Right lobe of liver (tissue), 4 donors: ENCODE results near the gene TSPO.

Experiments
- CTCF ChIP-seq, 4 donors: fragments of 200-600 bp in 3 of 4; fragments of 450-650 bp in 1 of 4; IDR thresholded peaks; one replicate each; pipeline versions ENCODE4 v1.5.1 to v1.8.0; 2016 to 2022; ENCODE audit warnings: antibody characterized with exemption in 4 of 4, mild to moderate bottlenecking in 2 of 4
- POLR2A ChIP-seq: fragments of 450-650 bp; IDR thresholded peaks from one replicate; pipeline ENCODE4 v1.6.1; 2017; ENCODE audit warnings: antibody characterized with exemption, mild to moderate bottlenecking
- donor health status: DM: no; HTN: no; CAD: no.
- donor health status: DM: no; HTN: no; CAD: no.
- donor health status: DM: no; HTN: yes; CAD: no.

DNA sequence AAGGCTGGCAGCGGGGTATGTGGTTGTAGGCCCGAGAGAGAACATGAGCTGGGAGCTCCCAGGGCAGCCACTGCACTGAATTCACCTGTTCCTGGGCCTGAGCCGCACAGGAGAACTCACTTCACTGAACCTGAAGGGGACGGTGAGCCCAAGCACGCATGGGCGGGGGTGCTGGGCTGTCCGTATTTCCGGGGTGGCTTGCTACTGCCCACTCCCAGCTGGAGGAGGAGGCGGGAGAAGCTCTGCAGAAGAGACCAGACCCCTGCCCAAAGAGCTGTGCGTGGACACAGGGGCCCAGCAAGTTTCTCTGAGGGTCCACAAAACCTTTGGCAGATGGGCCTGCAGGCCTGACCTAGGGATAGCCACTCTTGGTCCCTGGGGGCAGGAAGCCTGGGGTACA, 30.8 kb downstream of the TSPO start:
- no peak for TF ChIP-seq CTCF (IDR thresholded peaks at IDR 0.05)
- TF ChIP-seq POLR2A: no peak
